ENCODE measurements around the gene FOXJ1.

- TF ChIP-seq POLR2AphosphoS5 (IDR thresholded peaks at IDR 0.05; ENCODE audit: low read depth, low read length) (no peak), POLR2A (IDR thresholded peaks at IDR 0.05; ENCODE audit: low read depth, low read length) (no peak), TAF1 (IDR thresholded peaks at IDR 0.05; ENCODE audit: low read depth, low read length) (no peak), SPI1 (IDR thresholded peaks at IDR 0.05; ENCODE audit: low read depth, low read length) (no peak)
These were observed 48.3 kb downstream of the FOXJ1 start for GRCh38 chr17:76092526-76093413.
